Glomerular visceral epithelial cell (primary cell): ENCODE data around the gene ARHGEF11.
"Not testable (repeated sequence)": the region's sequence is repeated elsewhere in the genome, so short reads cannot be mapped to it uniquely, and the experiment has no call there.

ENCODE experiments used
- DNase-seq: peaks from one replicate; pipeline ENCODE4 v3.0.0-alpha.2; 2016; ENCODE audit errors: extremely low spot score

Gene ARHGEF11

GRCh38 chr1:157055729-157056128, 10.2 kb upstream of the ARHGEF11 start:
- DNase-seq, result not testable (repeated sequence)

- DNase-seq, result no peak
Observed at GRCh38 chr1:157050836-157051235, 5.3 kb upstream of the ARHGEF11 start.

- no peak for DNase-seq
Observed at GRCh38 chr1:157047062-157047410, 1.5 kb upstream of the ARHGEF11 start.

- DNase-seq, result no peak
Observed at GRCh38 chr1:157044326-157044725, 1.2 kb downstream of the ARHGEF11 start.

GRCh38 chr1:157043685-157044084, 1.9 kb downstream of the ARHGEF11 start:
- no peak for DNase-seq

GRCh38 chr1:157042846-157043245, 2.7 kb downstream of the ARHGEF11 start:
- no peak for DNase-seq

DNA sequence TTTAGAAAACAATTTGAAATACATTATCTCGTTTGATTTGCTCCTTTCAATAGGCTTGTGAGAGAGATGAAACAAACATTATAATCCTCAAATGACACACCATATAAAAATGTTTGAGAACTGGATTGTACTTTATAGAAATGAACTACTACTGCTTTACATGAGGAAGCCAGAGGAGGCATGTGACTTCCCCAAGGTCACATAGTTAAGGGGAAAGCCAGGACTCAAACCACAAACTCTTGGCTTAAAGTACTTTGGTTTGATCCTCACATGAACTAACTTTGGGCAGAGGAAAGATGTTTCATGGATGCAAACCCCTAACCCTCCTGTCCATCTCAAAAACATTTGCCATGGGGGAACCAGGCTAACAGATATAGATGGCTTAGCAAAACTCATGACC, 4.7 kb downstream of the ARHGEF11 start:
- DNase-seq, result no peak

DNA sequence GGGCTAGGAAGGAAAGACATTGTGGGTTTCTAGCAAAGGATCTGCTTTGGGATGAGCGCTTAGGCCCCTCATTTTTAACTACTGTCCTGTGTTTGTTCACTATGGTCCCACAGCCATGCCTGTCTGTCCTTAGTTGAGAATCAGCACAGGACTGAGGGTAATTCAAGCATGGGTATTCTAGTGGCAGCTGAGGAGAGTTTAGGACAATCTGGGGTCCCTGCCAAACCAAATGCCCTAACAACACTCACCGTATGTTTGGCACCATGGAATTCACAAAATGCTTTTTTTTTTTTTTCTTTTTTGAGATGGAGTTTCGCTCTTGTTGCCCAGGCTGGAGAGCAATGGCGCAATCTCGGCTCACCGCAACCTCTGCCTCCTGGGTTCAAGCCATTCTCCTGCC, 10.4 kb downstream of the ARHGEF11 start:
- no peak for DNase-seq

GRCh38 chr1:157034137-157034800, 11.3 kb downstream of the ARHGEF11 start:
- no peak for DNase-seq

DNA sequence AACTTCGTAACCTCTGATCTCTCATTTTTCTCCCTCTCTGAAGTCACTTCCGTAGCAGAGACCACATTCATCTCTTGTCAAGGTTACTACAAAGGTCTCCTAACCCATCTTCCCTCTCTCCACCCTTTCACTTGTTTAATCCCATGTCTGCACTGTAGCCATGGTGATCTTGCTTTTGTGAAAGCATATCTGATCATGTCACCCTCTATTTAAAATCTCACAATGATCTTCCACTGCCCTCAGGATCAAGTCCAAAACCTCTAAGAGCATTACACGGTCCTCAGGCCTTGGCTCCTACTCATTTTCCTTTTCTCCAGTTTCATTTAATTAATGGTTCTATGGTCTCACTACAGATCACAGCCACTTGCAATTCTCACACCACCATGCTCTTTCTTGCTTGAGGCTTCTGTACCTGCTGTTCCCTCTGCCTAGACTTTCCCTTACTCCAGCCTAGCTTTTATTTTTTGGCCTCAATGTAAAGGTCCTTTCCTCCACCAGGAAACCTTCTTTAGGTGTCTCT, 12.1 kb downstream of the ARHGEF11 start:
- DNase-seq, result no peak

- no peak for DNase-seq
Observed at GRCh38 chr1:157032303-157032702, 13.2 kb downstream of the ARHGEF11 start.

- no peak for DNase-seq
Observed at GRCh38 chr1:157030728-157031127, 14.8 kb downstream of the ARHGEF11 start.

DNA sequence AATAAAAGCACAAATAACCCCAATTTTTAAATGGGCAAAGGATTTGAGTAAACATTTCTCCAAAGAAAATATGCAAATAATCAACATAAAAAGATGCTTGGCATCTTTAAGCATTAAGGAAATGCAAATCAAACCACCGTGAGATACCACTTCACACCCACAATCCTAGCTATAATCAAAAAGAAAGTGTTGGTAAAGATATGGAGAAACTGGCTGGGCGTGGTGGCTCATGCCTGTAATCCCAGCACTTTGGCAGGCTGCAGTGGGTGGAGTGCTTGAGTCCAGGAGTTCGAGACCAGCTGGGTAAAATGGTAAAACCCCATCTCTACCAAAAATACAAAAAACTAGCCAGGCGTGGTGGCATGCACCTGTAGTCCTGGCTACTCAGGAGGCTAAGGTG, 16.9 kb downstream of the ARHGEF11 start:
- DNase-seq, result no peak

DNA sequence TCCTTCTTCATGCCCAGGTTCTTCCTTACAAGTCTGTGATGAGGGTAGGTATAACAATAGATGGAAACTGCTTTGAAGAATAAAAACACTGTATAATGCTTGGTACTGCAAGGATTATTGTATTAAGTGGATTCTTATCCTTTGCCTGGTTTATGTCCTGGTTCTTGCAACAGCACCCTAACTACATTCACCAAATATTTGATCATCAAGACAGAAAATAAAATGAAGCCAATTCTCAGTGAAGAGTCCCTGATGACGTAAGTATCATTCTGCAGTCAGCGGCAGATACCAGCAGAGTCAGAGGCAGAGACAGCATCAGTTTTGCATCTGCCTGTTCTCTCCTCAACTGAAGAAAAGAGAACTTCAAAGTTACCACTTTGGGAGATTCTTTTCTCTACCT, 19.7 kb downstream of the ARHGEF11 start:
- no peak for DNase-seq

GRCh38 chr1:157025385-157025784, 20.2 kb downstream of the ARHGEF11 start:
- no peak for DNase-seq

DNA sequence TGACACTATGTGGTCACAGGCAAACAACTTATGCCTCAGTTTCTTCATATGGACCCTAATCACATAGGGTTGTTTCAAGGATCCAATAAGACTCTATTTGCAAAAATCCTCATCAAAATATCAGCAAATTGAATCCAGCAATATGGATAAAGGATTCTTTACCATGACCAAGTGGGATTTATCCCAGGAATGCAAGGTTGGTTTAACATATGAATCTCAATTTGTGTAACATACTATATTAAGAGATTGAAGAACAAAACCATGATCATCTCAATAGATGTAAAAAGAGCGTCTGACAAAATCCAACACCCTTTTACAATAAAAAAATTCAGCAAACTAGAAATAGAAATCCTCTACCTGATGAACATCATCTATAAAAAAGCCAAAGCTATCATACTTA, 23.9 kb downstream of the ARHGEF11 start:
- DNase-seq, result no peak

GRCh38 chr1:157019457-157019856, 26.1 kb downstream of the ARHGEF11 start:
- no peak for DNase-seq

DNA sequence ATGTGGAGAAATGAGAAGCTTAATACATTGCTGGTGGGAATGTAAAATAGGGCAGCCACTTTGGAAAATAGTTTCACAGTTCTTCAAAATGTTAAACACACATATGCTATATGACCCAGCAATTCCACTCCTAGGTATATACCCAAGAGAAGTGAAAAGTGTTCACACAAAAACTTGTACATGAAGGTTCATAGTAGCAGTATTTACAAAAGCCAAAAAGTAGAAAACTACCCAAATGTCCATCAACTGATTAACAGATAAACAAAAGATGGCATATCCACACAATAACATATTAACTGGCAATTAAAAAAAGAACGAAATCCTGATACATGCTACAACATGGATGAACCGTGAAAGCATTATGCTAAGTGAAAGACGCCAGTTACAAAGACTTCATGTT, 33.7 kb downstream of the ARHGEF11 start:
- no peak for DNase-seq

GRCh38 chr1:157008502-157008901, 37.0 kb downstream of the ARHGEF11 start:
- DNase-seq, result no peak

DNA sequence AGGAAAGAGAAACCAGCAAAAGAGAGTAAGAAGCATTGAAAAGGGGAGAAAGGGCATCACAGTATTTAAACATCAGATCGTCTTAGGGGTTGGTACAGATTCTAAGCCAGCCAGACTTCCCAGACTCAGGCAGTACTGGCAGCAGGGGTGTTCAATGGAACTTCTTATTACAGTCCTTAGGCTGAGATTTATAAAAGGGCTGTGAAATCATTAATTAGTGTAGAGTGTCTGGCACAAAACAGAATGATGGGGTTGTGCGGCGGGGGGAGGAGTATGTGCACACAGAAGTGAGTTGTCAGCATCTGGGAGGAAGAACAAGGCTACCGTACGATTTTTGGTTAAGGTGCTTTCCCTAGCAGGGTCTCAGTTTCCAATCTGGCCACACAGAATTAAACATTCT, 38.2 kb downstream of the ARHGEF11 start:
- no peak for DNase-seq

- DNase-seq, result no peak
Observed at GRCh38 chr1:157006676-157007075, 38.9 kb downstream of the ARHGEF11 start.

DNA sequence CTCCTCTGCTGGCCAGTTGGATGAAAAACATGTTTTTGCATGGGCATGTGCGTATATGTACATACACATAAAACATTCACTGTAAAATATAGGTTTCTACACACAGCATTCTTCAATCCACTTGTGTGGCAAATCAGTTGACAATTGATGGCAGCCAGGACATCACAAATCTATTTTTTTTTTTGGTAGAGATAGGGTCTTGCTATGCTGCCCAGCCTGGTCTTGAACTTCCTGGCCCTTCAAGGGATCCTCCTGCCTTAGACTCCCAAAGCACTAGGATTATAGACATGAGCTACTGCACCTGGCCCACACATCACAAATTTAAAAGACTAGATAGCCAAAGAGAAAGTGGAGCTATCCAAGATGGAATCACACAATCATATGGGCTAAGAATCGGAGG, 39.6 kb downstream of the ARHGEF11 start:
- no peak for DNase-seq

DNA sequence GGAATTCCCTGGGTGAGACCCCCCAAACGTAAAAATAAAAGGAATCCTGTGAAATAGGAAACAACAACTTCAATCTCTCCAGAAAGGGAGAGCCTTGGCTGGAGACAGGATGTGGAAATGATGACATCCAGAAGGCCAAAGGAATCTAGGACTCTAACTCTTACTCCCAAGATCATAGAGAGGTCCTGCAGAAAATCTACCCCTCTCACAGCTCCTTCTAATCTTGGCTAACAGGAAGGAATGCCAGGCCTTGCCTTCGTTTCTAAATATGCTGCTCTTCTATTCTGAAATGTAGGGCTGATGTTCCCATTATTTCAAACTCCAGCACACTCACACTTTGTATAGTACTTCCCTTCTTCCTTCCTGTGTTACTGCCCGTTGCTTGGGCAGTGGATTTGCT, 40.7 kb downstream of the ARHGEF11 start:
- DNase-seq, result no peak

GRCh38 chr1:157004327-157004726, 41.2 kb downstream of the ARHGEF11 start:
- DNase-seq, result no peak
